ENCODE measurements around the gene SLC22A23. TPM values are rescaled to one million over a fixed set of nuclear protein-coding genes. Genes with fewer than 3 reads are reported as not detected.

Gene SLC22A23
- total RNA-seq, 1 experiment from 2014 or later: 38.2 TPM

DNA sequence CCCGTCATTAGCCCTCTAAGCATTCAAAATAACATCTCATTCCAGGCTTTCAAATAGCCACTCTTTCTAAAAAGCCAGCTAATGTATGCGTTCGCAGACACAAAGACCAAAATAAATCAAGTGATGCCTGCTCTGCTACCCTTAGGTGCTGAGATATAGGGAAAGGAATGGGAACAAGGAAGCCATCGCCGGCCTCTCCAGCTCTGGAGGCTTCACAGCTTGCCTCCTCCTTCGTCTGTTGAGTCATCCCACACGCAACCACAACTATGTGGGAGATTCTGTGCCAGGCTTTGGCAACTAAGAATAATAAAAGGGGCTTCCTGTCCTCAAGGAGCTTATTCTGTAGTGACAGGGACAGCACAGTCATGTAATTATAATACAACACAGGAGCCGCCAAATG is 27.3 kb upstream of the SLC22A23 start (continued):
- TF ChIP-seq ATF3 (CRISPR knock-in tag; conservative IDR thresholded peaks at IDR 0.05): no peak

- no peak overlapping the region for H3K27ac Mint-ChIP-seq
- ChIA-PET CTCF (interaction anchor here (1.0 kb wide), 1 partner anchor 28 kb away, joined by 3 read pairs; no protein-coding TSS in a partner anchor), POLR2A (no interaction called here)
- ATAC-seq: no peak
- no peak for DNase-seq (ENCODE audit: low spot score)
- peaks cover 11% of the 10 kb centered on the region for H3K4me1 Mint-ChIP-seq
- H3K9me3 Mint-ChIP-seq: peaks cover 18% of the 10 kb centered on the region
- no peak for TF ChIP-seq FOXP1 (CRISPR knock-in tag; IDR thresholded peaks at IDR 0.05; ENCODE audit: borderline replicate concordance)
- TF ChIP-seq CREM (CRISPR knock-in tag; IDR thresholded peaks at IDR 0.05): no peak
- TF ChIP-seq CBFB (CRISPR knock-in tag; IDR thresholded peaks at IDR 0.05; ENCODE audit: low read depth): no peak
- TF ChIP-seq TP53 (CRISPR knock-in tag; IDR thresholded peaks at IDR 0.05): no peak
- TF ChIP-seq, protein P1, sequence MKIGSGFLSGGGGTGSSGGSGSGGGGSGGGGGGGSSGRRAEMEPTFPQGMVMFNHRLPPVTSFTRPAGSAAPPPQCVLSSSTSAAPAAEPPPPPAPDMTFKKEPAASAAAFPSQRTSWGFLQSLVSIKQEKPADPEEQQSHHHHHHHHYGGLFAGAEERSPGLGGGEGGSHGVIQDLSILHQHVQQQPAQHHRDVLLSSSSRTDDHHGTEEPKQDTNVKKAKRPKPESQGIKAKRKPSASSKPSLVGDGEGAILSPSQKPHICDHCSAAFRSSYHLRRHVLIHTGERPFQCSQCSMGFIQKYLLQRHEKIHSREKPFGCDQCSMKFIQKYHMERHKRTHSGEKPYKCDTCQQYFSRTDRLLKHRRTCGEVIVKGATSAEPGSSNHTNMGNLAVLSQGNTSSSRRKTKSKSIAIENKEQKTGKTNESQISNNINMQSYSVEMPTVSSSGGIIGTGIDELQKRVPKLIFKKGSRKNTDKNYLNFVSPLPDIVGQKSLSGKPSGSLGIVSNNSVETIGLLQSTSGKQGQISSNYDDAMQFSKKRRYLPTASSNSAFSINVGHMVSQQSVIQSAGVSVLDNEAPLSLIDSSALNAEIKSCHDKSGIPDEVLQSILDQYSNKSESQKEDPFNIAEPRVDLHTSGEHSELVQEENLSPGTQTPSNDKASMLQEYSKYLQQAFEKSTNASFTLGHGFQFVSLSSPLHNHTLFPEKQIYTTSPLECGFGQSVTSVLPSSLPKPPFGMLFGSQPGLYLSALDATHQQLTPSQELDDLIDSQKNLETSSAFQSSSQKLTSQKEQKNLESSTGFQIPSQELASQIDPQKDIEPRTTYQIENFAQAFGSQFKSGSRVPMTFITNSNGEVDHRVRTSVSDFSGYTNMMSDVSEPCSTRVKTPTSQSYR (CRISPR knock-in tag; IDR thresholded peaks at IDR 0.05): no peak
- no peak for TF ChIP-seq SMAD3 (CRISPR knock-in tag; IDR thresholded peaks at IDR 0.05; ENCODE audit: borderline replicate concordance)
- TF ChIP-seq ZNF416 (CRISPR knock-in tag; IDR thresholded peaks at IDR 0.05): no peak
- TF ChIP-seq ZNF671 (CRISPR knock-in tag; IDR thresholded peaks at IDR 0.05): no peak
- H3K36me3 Mint-ChIP-seq: peaks cover 15% of the 10 kb centered on the region
- peaks cover 17% of the 10 kb centered on the region for H3K27me3 Mint-ChIP-seq (ENCODE audit: low read depth)
- no peak overlapping the region for H3K4me3 Mint-ChIP-seq
Observed at GRCh38 chr6:3483675-3484074, 26.8 kb upstream of the SLC22A23 start.

- Mint-ChIP-seq H3K27me3 (ENCODE audit: low read depth) (peaks cover 15% of the 10 kb centered on the region), H3K27ac (no peak overlapping the region), H3K4me3 (no peak overlapping the region), H3K4me1 (peaks cover 18% of the 10 kb centered on the region), H3K36me3 (peaks cover 15% of the 10 kb centered on the region), H3K9me3 (peaks cover 18% of the 10 kb centered on the region)
- DNase-seq (ENCODE audit: low spot score) (no peak), ATAC-seq (peak; percentile 46)
- no peak for TF ChIP-seq ZNF416 (CRISPR knock-in tag; IDR thresholded peaks at IDR 0.05)
- no peak for TF ChIP-seq PRRX2 (CRISPR knock-in tag; IDR thresholded peaks at IDR 0.05)
- no peak for TF ChIP-seq USF2 (CRISPR knock-in tag; IDR thresholded peaks at IDR 0.05)
- TF ChIP-seq ZNF138 (CRISPR knock-in tag; conservative IDR thresholded peaks at IDR 0.05): no peak
- no peak for TF ChIP-seq ZNF423 (CRISPR knock-in tag; IDR thresholded peaks at IDR 0.05)
- CTCF ChIA-PET: interaction anchor here (0.8 to 1.6 kb wide), 3 partner anchors 29 to 79 kb away, joined by 3 to 5 read pairs (median 5); no protein-coding TSS in a partner anchor
- POLR2A ChIA-PET: no interaction called here
Observed at GRCh38 chr6:3482869-3483268, 26.0 kb upstream of the SLC22A23 start.

- DNase-seq (ENCODE audit: low spot score): no peak
- Mint-ChIP-seq H3K9me3 (peaks cover 18% of the 10 kb centered on the region), H3K27me3 (ENCODE audit: low read depth) (peaks cover 10% of the 10 kb centered on the region), H3K27ac (no peak overlapping the region), H3K4me3 (no peak overlapping the region), H3K36me3 (peaks cover 15% of the 10 kb centered on the region), H3K4me1 (peaks cover 19% of the 10 kb centered on the region)
- POLR2A ChIA-PET: no interaction called here
- no peak for ATAC-seq
- TF ChIP-seq TP53 (CRISPR knock-in tag; IDR thresholded peaks at IDR 0.05) (no peak), ZNF423 (CRISPR knock-in tag; IDR thresholded peaks at IDR 0.05) (no peak), RORB (CRISPR knock-in tag; IDR thresholded peaks at IDR 0.05) (no peak), USF2 (CRISPR knock-in tag; IDR thresholded peaks at IDR 0.05) (no peak), MYBL2 (CRISPR knock-in tag; IDR thresholded peaks at IDR 0.05) (no peak)
- TF ChIP-seq, protein P2, sequence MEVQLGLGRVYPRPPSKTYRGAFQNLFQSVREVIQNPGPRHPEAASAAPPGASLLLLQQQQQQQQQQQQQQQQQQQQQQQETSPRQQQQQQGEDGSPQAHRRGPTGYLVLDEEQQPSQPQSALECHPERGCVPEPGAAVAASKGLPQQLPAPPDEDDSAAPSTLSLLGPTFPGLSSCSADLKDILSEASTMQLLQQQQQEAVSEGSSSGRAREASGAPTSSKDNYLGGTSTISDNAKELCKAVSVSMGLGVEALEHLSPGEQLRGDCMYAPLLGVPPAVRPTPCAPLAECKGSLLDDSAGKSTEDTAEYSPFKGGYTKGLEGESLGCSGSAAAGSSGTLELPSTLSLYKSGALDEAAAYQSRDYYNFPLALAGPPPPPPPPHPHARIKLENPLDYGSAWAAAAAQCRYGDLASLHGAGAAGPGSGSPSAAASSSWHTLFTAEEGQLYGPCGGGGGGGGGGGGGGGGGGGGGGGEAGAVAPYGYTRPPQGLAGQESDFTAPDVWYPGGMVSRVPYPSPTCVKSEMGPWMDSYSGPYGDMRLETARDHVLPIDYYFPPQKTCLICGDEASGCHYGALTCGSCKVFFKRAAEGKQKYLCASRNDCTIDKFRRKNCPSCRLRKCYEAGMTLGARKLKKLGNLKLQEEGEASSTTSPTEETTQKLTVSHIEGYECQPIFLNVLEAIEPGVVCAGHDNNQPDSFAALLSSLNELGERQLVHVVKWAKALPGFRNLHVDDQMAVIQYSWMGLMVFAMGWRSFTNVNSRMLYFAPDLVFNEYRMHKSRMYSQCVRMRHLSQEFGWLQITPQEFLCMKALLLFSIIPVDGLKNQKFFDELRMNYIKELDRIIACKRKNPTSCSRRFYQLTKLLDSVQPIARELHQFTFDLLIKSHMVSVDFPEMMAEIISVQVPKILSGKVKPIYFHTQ (CRISPR knock-in tag; IDR thresholded peaks at IDR 0.05): no peak
- CTCF ChIA-PET: interaction anchor here (1.6 kb wide), 1 partner anchor 80 kb away, joined by 5 read pairs; no protein-coding TSS in a partner anchor
Observed at GRCh38 chr6:3481640-3482039, 24.8 kb upstream of the SLC22A23 start.
